ENCODE results near the gene TACC2.

DNA sequence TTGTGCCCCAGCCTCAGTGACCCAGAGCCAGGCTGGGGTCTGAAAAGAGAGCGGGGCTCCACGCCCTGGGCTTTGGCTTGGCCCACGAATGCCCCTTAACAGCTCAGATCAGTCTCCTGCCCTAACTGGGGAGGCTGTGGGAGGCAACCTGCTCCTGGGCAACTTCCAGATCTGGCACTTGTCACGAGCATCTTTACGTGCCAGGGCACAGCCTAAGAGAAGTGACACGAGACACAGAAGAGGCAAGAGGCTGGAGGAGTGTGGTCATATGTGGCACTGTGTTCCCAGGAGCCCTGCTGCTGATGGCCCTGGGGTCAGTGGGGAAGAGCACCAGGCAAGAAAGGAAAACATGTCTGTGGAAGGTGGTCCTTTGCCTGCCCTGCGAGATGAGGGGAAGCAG lies 184.4 kb downstream of the TACC2 start:
- TF ChIP-seq, protein P1, sequence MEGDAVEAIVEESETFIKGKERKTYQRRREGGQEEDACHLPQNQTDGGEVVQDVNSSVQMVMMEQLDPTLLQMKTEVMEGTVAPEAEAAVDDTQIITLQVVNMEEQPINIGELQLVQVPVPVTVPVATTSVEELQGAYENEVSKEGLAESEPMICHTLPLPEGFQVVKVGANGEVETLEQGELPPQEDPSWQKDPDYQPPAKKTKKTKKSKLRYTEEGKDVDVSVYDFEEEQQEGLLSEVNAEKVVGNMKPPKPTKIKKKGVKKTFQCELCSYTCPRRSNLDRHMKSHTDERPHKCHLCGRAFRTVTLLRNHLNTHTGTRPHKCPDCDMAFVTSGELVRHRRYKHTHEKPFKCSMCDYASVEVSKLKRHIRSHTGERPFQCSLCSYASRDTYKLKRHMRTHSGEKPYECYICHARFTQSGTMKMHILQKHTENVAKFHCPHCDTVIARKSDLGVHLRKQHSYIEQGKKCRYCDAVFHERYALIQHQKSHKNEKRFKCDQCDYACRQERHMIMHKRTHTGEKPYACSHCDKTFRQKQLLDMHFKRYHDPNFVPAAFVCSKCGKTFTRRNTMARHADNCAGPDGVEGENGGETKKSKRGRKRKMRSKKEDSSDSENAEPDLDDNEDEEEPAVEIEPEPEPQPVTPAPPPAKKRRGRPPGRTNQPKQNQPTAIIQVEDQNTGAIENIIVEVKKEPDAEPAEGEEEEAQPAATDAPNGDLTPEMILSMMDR (IDR thresholded peaks at IDR 0.05), result no peak
- TF ChIP-seq POLR2A (IDR thresholded peaks at IDR 0.05), result no peak
- TF ChIP-seq EP300 (IDR thresholded peaks at IDR 0.05), result no peak

Measured in tibial nerve (tissue), 4 donors.